GM21423 (cell line): ENCODE data around the gene CHMP3.
A peak's percentile ranks its signal among the peaks of the same experiment; 100 is the strongest.
"Not testable (repeated sequence)": the region's sequence is repeated elsewhere in the genome, so short reads cannot be mapped to it uniquely, and the experiment has no call there.

Experiments used
- ATAC-seq: cut with Tn5 transposase; IDR thresholded peaks from one replicate; pipeline ENCODE4 v1.9.1; 2021; ENCODE audit warnings: mild to moderate bottlenecking, moderate library complexity; ENCODE audit not compliant: unreplicated experiment

The CHMP3 gene

DNA sequence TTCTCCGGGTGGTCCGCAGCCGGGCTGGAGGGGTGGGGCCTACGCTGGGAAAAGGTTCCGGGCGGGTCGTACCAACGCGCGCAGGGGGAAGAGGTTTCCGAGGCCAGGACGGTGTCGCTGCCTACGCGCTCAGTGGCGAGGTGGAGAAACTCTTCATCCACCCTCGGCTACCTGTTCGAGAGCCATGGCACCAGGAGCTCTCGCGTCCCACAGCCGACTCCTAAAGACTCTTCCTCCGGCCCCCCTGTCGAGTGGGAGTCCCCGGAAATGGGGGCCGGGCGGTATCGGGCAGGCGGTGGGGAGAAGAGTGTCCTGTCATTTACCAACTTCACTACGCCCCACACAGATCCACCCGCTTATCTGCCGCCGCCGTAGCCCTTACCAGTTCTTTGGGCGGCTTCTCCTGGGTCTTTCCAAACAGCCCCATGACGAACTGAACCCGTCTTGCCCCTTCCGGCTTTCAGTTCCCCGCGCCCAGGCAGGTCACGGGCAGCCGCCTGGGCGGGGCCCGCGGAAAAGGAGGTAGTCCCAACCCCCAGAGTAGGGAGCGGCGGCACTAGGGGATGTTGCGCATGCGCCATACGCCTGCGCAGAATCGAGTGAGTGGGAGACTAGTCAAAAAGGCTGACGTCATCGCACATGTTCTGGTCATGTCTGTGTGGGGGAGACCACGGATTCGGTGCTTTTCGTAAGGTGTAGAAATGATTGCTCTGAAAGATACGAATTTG lies at the start of gene CHMP3:
TSS of gene CHMP3 (minus strand) at position 522 of the 728 bp plus-strand sequence. CDS start at position 427, 95 bp downstream.
- ATAC-seq = peak; percentile 85

GRCh38 chr2:86610871-86611270 lies 47.6 kb upstream of the CHMP3 start:
- no peak for ATAC-seq

GRCh38 chr2:86608832-86609410 lies 45.7 kb upstream of the CHMP3 start:
- no peak for ATAC-seq

- ATAC-seq = no peak
These were observed 40.7 kb upstream of the CHMP3 start for GRCh38 chr2:86603905-86604304.

GRCh38 chr2:86598966-86599365 lies 35.7 kb upstream of the CHMP3 start:
- ATAC-seq = no peak

DNA sequence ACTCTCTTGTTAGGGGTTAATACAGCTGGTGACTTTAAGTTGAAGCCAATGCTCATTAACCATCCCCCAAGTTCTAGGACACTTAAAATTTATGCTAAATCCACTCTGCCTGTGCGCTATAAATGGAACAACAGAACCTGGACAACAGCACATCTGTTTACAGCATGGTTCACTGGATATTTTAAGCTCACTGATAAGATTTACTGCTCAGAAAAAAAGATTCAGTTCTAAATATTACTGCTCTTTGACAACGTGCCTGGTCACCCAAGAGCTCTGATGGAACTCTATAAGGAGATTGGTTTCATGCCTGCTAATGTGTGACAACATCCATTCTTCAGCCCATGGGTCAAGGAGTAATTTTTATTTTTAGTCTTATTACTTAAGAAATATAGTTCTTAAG lies 32.9 kb upstream of the CHMP3 start:
- ATAC-seq = no peak

DNA sequence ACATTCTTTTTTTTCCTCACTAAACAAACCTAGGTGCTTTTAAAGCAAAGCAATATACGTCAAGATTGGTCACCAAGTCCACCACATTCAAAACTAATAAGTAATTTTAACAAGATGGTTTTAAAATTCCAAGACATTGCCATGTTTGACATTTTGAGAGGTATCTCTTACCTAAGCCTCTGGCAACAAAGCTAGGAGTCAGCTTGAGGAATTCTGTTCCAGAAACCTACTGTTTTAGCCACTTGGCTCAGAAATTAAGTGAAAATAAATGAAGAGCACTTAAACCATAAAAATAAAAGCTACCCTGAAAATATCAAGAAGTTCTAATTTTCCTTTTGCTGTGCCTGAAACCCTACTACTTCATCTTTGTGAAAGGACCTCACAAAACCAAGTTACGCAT lies 30.0 kb upstream of the CHMP3 start:
- no peak for ATAC-seq

- ATAC-seq = no peak
These were observed 29.4 kb upstream of the CHMP3 start for GRCh38 chr2:86592547-86593230.

DNA sequence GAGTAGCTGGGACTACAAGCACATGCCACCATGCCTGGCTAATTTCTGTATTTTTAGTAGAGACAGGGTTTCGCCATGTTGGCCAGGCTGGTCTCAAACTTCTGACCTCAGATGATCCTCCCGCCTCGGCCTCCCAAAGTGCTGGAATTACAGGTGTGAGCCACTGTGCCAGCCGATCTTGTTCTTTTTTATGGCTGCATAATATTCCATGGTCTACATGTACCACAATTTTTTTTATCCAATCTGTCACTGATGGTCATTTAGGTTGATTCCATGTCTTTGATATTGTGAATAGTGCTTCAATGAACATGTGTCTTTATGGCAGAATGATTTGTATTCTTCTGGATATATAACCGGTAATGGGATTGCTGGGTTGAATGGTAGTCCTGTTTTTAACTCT lies 26.5 kb upstream of the CHMP3 start:
- not testable (repeated sequence) for ATAC-seq

DNA sequence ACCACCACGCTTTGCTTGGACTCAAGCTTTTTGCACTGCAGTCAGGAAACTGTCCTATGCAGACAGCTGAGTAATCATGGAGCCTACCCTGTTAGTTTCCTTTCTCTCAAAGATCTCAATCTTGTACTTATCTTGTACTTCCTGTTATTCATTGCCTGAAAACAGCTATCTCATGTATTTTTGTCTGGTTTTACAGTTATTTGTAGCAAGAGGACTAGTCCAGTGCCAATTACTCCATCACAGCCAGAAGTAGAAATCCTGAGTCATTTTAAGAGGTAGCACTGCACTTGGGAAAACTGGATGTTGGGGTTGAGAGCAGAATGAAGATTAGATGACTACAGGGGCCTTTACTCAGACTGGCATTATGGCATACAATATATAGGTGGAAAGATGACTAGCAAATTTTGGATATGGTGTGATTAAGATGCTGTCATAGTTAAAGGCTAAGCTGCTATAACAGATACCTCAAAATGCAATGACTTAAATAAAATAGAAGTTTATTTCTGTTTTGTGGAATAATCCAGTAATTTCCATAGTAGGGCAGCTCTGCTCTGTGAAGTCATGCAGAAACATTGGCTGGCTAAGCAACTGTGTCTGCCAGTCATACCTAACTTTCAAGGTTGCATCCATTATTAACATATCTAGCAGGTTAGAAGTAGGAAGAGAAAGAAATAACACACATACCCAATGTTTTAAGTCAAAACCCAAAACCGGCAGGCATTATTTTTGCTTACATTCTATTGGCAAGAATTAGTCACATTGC lies 21.1 kb upstream of the CHMP3 start:
- no peak for ATAC-seq

GRCh38 chr2:86580560-86580959 lies 17.3 kb upstream of the CHMP3 start:
- no peak for ATAC-seq

DNA sequence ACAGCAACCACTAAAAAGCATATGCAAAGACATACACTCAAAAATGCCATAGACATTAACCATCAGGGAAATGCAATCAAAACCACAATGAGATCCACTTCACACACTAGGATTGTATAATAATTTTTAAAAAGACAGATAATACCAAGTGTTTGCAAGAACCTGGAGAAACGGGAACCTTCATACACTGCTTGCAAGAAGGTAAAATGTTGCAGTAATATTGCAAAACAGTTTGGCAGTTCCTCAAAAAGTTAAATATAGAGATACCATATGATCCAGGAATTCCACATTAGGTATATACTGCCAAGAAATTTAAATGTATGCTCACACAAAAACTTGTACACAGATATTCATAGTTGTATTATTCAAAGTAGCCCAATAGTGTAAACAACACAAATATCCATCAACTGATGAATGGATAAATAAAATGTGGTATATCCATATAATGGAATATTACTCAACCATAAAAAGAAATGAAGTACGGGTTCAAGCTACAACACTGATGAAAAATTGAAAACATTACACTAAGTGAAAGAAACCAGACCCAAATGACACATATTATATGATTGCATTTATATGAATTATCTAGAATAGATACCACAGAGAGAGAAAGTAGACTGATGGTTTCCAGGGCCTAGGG lies 14.7 kb upstream of the CHMP3 start:
- no peak for ATAC-seq

DNA sequence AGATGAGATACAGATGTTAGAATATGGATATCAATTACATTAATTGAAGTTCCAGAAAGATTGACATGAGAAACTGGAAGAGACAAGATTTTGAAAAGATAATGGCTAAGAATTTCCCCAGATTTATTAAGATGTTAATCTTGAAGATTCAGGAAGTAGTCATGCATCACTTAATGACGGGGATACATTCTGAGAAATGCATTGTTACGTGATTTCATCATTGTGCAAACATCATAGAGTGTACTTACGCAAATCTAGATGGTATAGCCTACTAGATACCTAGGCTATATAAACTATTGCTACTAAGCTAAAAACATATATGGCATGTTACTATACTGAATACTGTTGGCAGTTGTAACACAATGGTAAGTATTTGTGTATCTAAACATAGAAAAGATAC lies 6.8 kb upstream of the CHMP3 start:
- no peak for ATAC-seq

DNA sequence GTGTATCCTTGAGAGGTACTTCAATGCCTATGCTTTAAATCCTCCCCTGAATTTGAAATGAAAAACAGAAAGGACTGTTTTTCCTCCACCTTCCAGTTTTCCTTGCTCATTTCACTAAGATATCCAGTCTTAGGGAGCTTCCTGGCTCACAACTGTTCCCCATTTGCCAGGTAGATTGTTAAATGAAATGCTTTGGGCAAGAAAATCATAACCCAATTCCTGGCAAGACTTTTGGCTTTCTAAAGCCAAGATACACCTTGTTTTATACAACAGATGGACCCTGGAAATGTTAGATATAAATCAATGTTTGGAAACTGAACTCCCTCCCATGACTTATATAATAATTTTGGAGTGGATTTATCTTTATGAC lies 3.6 kb upstream of the CHMP3 start:
- ATAC-seq = no peak

DNA sequence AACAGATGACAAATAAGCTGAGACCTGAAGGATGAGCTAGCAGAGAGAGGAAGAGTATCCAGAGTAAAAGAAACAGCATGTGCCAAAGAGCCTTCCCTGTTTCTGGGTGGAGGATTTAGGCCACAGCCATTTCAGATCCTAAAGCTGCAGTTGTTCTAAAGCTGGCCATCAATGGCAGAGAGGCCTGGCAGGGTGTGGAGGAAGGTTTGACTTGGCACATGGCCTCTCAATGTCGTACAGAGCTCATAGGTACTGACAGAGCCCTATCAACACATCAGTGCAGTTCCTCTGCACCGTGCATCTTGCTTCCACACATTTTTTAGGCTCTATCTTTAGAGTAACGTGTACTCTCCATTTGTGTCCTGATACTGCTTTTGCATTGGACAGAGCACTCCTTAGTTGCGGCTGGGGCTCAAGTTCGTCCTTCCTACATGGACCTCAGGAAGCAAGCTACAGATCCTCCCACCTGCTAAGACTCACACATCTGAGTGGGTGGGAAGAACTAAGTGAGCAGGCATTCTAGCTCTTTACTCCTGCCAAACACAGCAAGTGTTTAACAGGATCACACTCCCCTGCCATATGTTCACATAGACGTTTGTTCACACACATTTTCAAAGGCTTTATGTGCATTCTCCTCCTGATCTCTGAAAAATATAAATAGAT lies 3.0 kb upstream of the CHMP3 start:
- ATAC-seq = no peak

- ATAC-seq = no peak
These were observed 413 bp upstream of the CHMP3 start for GRCh38 chr2:86563650-86564061.

- ATAC-seq = no peak
These were observed 740 bp downstream of the CHMP3 start for GRCh38 chr2:86562485-86562921.

DNA sequence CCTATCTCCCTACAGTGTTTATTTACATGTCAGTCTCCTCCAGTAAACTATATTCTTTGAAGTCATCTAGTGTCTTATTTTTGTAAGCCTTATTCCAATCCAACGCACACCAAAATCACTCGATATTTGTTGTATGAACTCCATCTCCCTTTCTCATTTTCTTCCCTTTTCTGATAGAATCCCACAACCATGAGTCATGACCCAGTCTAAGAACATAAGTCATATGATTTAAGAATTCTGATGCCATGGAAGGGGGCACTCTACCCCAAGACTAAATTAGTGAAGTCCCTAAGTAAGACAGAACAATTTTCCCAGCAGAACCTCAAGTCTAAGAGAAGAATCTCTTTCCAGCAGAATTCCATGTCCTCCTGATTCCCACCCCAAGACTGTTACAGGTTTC lies 5.4 kb downstream of the CHMP3 start:
- no peak for ATAC-seq

DNA sequence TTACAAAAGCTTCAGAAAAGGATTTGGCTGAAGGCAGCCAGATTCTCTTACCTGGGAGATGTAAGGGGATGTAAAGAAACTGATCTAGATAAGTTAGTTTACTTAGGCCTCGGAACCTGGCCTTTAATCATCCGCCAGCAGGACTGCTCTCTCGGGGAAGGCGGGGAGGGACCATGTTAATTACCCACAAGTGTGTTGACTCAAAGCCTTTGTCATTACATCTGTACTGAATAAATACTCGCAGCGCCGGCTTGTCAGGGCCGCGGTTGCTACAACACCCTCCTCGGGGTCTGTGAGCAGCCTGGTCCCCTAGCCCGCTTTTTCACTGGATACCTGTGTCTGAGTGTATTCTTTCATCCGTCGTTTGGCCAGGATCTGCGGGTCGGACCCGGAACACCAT lies 6.7 kb downstream of the CHMP3 start:
- no peak for ATAC-seq

GRCh38 chr2:86552889-86553288 lies 10.4 kb downstream of the CHMP3 start:
- ATAC-seq = no peak
